ENCODE measurements around the gene LMAN2.

LMAN2 gene

GRCh38 chr5:177334781-177335700, 16.4 kb downstream of the LMAN2 start:
- Histone ChIP-seq H3K9me3 (ENCODE audit: control insufficient read depth, insufficient read depth, low read length) (no peaks in the 10 kb centered on the region), H3K36me3 (ENCODE audit: control insufficient read depth, insufficient read depth, low read length) (peaks cover 57% of the 10 kb centered on the region), H3K4me3 (ENCODE audit: low read depth, low read length) (no peak overlapping the region), H3K4me1 (ENCODE audit: control insufficient read depth, insufficient read depth, low read length) (no peaks in the 10 kb centered on the region), H3K27me3 (ENCODE audit: control insufficient read depth, insufficient read depth, low read length) (no peaks in the 10 kb centered on the region), H3K9ac (ENCODE audit: low read depth, low read length) (no peak overlapping the region)

GRCh38 chr5:177334155-177334551, 17.3 kb downstream of the LMAN2 start:
- no peak overlapping the region for H3K9ac ChIP-seq (ENCODE audit: low read depth, low read length)
- no peaks in the 10 kb centered on the region for H3K27me3 ChIP-seq (ENCODE audit: control insufficient read depth, insufficient read depth, low read length)
- H3K4me3 ChIP-seq (ENCODE audit: low read depth, low read length) = no peak overlapping the region
- H3K9me3 ChIP-seq (ENCODE audit: control insufficient read depth, insufficient read depth, low read length) = no peaks in the 10 kb centered on the region
- no peaks in the 10 kb centered on the region for H3K4me1 ChIP-seq (ENCODE audit: control insufficient read depth, insufficient read depth, low read length)
- H3K36me3 ChIP-seq (ENCODE audit: control insufficient read depth, insufficient read depth, low read length) = peaks cover 57% of the 10 kb centered on the region

- no peak overlapping the region for H3K4me3 ChIP-seq (ENCODE audit: low read depth, low read length)
- H3K36me3 ChIP-seq (ENCODE audit: control insufficient read depth, insufficient read depth, low read length) = peaks cover 57% of the 10 kb centered on the region
- no peaks in the 10 kb centered on the region for H3K4me1 ChIP-seq (ENCODE audit: control insufficient read depth, insufficient read depth, low read length)
- H3K9ac ChIP-seq (ENCODE audit: low read depth, low read length) = no peak overlapping the region
- H3K27me3 ChIP-seq (ENCODE audit: control insufficient read depth, insufficient read depth, low read length) = no peaks in the 10 kb centered on the region
- no peaks in the 10 kb centered on the region for H3K9me3 ChIP-seq (ENCODE audit: control insufficient read depth, insufficient read depth, low read length)
Observed at GRCh38 chr5:177333420-177334154, 17.9 kb downstream of the LMAN2 start.

- Histone ChIP-seq H3K4me1 (ENCODE audit: control insufficient read depth, insufficient read depth, low read length) (no peaks in the 10 kb centered on the region), H3K36me3 (ENCODE audit: control insufficient read depth, insufficient read depth, low read length) (peaks cover 57% of the 10 kb centered on the region), H3K9me3 (ENCODE audit: control insufficient read depth, insufficient read depth, low read length) (no peaks in the 10 kb centered on the region), H3K9ac (ENCODE audit: low read depth, low read length) (no peak overlapping the region), H3K4me3 (ENCODE audit: low read depth, low read length) (no peak overlapping the region), H3K27me3 (ENCODE audit: control insufficient read depth, insufficient read depth, low read length) (no peaks in the 10 kb centered on the region)
Observed at GRCh38 chr5:177332896-177333260, 18.6 kb downstream of the LMAN2 start.

DNA sequence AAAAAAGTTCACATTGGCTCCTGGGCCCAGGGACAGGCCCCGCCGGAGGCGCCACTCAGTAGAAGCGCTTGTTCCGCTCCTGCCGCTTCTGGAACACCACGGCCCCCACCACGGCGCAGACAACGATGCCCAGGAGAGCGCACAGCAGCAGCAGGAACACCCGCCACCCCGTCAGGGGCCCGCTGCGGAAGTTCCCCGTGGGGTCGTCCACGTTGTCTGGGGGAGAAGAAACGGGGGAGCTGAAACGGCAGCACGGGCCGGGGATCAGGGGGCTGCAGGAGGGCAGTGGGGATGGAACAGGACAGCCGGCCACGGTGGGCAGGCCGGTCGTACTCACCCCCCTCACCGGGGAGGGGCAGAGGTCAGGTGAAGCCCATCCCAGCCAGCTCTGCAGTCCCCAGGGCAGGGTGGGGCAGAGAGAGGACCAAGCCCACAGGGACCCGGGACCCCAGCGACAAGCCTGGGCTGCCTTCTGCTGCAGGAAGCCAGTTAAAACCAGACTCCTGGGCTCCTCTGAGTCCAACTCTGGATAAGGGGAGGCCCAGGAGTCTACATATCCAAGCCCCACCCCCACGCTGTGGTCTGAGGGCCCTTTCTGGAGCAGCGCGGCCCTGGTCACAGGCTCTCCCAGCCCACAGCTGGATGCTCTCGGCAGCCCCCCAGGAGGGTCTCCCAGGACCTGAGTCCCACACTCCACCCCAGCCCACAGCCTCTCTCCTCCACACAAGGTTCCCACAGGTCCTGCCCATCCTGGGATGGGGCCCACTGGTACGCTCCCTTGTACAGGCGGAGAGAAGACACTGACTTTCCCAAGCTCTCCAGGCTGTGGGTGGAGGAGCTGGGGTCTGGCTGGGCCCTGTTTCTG, 19.2 kb downstream of the LMAN2 start:
- Histone ChIP-seq H3K4me1 (ENCODE audit: control insufficient read depth, insufficient read depth, low read length) (no peaks in the 10 kb centered on the region), H3K9me3 (ENCODE audit: control insufficient read depth, insufficient read depth, low read length) (no peaks in the 10 kb centered on the region), H3K4me3 (ENCODE audit: low read depth, low read length) (no peak overlapping the region), H3K36me3 (ENCODE audit: control insufficient read depth, insufficient read depth, low read length) (peaks cover 56% of the 10 kb centered on the region), H3K9ac (ENCODE audit: low read depth, low read length) (no peak overlapping the region), H3K27me3 (ENCODE audit: control insufficient read depth, insufficient read depth, low read length) (no peaks in the 10 kb centered on the region)

DNA sequence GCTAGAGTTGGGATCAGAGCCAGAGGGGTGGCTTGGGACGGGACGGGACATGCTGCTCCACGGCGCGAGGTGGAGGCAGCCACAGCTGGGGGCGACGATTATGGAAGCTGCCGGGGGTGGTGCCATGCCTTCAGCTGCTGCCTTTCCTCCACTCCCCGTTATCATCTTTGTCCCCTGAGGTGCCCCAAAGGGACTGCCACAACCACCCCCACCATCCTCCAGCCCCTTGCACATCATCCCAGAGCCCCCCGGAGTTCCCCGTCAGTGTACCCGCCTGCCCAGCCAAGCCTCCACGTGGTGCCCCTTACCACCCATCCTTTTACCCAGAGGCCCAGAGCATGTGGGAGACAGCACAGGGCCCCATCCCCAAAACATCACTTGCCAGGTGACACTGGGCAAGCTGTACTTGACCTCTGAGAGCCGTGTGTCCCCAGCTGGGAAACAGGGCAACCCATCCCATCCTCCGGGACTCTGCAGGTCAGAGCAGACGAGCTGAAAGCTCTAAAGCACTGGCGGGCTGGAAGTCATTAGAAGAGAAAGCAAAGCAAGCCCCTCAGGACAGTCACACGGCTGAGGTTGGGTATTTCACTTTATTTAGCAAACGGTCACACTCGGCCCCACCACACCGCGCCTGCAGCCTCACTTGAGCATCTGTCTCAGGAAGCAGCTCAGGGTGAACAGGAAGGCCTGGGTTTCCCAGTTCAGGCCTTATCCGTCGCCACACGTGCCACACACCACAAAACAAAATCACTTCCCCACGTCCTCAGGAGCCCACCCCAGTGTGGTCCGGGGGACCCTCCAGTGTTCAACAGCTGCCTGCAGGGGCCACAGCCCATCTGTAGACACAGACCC, 20.3 kb downstream of the LMAN2 start:
- Histone ChIP-seq H3K4me1 (ENCODE audit: control insufficient read depth, insufficient read depth, low read length) (no peaks in the 10 kb centered on the region), H3K36me3 (ENCODE audit: control insufficient read depth, insufficient read depth, low read length) (peaks cover 46% of the 10 kb centered on the region), H3K27me3 (ENCODE audit: control insufficient read depth, insufficient read depth, low read length) (no peaks in the 10 kb centered on the region), H3K4me3 (ENCODE audit: low read depth, low read length) (no peak overlapping the region), H3K9ac (ENCODE audit: low read depth, low read length) (no peak overlapping the region), H3K9me3 (ENCODE audit: control insufficient read depth, insufficient read depth, low read length) (no peaks in the 10 kb centered on the region)

- Histone ChIP-seq H3K9ac (ENCODE audit: low read depth, low read length) (no peak overlapping the region), H3K36me3 (ENCODE audit: control insufficient read depth, insufficient read depth, low read length) (peaks cover 34% of the 10 kb centered on the region), H3K9me3 (ENCODE audit: control insufficient read depth, insufficient read depth, low read length) (no peaks in the 10 kb centered on the region), H3K4me1 (ENCODE audit: control insufficient read depth, insufficient read depth, low read length) (peaks cover 4% of the 10 kb centered on the region), H3K4me3 (ENCODE audit: low read depth, low read length) (no peak overlapping the region), H3K27me3 (ENCODE audit: control insufficient read depth, insufficient read depth, low read length) (no peaks in the 10 kb centered on the region)
Observed at GRCh38 chr5:177329883-177330282, 21.6 kb downstream of the LMAN2 start.

- peaks cover 4% of the 10 kb centered on the region for H3K4me1 ChIP-seq (ENCODE audit: control insufficient read depth, insufficient read depth, low read length)
Observed at GRCh38 chr5:177328545-177329231, 22.8 kb downstream of the LMAN2 start.

DNA sequence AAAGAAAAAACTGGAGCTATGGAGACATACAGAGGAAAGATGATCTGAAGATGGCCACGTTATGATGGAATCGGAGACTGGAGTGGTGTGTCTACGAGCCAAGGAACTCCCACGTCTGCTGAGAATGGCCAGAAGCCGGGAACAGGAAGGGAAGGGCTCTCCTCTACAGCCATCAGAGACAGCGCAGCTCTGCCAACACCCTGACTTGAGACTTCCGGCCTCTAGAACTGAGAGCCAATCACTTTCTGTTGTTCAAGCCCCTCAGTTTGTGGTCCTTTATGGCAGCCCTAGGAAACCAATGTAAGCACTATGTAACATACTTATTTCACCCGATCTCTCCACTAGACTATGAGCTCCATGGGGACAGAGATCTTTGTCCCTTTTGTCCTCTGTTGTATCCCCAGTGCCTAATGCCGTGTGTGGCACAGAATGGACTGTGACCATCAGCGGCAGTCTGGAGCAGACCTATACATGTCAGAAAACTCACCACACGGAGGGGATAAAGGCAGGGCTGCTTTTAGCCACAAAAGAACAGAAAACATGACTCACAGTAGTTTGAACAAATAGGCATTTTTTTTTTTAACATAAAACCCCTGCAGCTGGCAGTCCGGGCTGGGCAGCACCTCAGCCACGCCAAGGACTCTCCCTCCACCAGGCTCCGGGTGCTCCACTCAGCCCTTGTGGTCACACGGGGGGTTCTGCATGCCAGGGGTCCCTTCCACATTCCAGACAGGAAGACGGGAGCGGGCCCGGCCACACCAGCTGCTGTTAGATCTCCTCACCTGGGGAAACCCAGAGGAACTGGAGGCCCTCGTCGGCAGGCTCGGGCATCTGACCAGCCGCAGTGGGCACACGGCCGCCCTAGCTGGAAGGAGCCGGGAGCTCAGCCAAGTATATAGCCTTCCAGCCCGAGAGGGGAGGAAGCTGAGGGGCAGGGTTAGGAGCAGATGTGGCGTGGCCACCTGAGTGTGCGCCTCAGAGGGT, 23.6 kb downstream of the LMAN2 start:
- Histone ChIP-seq H3K27me3 (ENCODE audit: control insufficient read depth, insufficient read depth, low read length) (no peaks in the 10 kb centered on the region), H3K9ac (ENCODE audit: low read depth, low read length) (no peak overlapping the region), H3K4me1 (ENCODE audit: control insufficient read depth, insufficient read depth, low read length) (peaks cover 4% of the 10 kb centered on the region), H3K4me3 (ENCODE audit: low read depth, low read length) (no peak overlapping the region), H3K36me3 (ENCODE audit: control insufficient read depth, insufficient read depth, low read length) (peaks cover 17% of the 10 kb centered on the region), H3K9me3 (ENCODE audit: control insufficient read depth, insufficient read depth, low read length) (no peaks in the 10 kb centered on the region)

More at GRCh38 chr5:177328545-177329231, 22.8 kb downstream of the LMAN2 start:
- H3K4me3 ChIP-seq (ENCODE audit: low read depth, low read length) = no peak overlapping the region
- H3K36me3 ChIP-seq (ENCODE audit: control insufficient read depth, insufficient read depth, low read length) = peaks cover 22% of the 10 kb centered on the region
- no peaks in the 10 kb centered on the region for H3K27me3 ChIP-seq (ENCODE audit: control insufficient read depth, insufficient read depth, low read length)
- H3K9ac ChIP-seq (ENCODE audit: low read depth, low read length) = no peak overlapping the region
- no peaks in the 10 kb centered on the region for H3K9me3 ChIP-seq (ENCODE audit: control insufficient read depth, insufficient read depth, low read length)

All from iPS-15b (cell line).